Measurements from ENCODE around the gene FBXL2.

FBXL2 gene

GRCh38 chr3:33383951-33384350 is 106.7 kb downstream of the FBXL2 start:
- TF ChIP-seq CTCF (IDR thresholded peaks at IDR 0.05; ENCODE audit: low read depth, low read length), result no peak

GRCh38 chr3:33385423-33385822 is 108.2 kb downstream of the FBXL2 start:
- TF ChIP-seq CTCF (IDR thresholded peaks at IDR 0.05; ENCODE audit: low read depth, low read length), result no peak
- no peak overlapping the region for H3K4me3 ChIP-seq (ENCODE audit: low read depth, low read length)

More at GRCh38 chr3:33383951-33384350, 106.7 kb downstream of the FBXL2 start:
- H3K4me3 ChIP-seq (ENCODE audit: low read depth, low read length), result no peak overlapping the region

- no peak overlapping the region for H3K4me3 ChIP-seq (ENCODE audit: low read depth, low read length)
Measured at GRCh38 chr3:33386631-33387030, 109.4 kb downstream of the FBXL2 start.

GRCh38 chr3:33388374-33389100 is 111.3 kb downstream of the FBXL2 start:
- no peak for TF ChIP-seq CTCF (IDR thresholded peaks at IDR 0.05; ENCODE audit: low read depth, low read length)
- no peak overlapping the region for H3K4me3 ChIP-seq (ENCODE audit: low read depth, low read length)

More at GRCh38 chr3:33386631-33387030, 109.4 kb downstream of the FBXL2 start:
- TF ChIP-seq CTCF (IDR thresholded peaks at IDR 0.05; ENCODE audit: low read depth, low read length), result no peak

- TF ChIP-seq CTCF (IDR thresholded peaks at IDR 0.05; ENCODE audit: low read depth, low read length), result no peak
- no peak overlapping the region for H3K4me3 ChIP-seq (ENCODE audit: low read depth, low read length)
Measured at GRCh38 chr3:33389908-33390307, 112.7 kb downstream of the FBXL2 start.

- no peak overlapping the region for H3K4me3 ChIP-seq (ENCODE audit: low read depth, low read length)
- no peak for TF ChIP-seq CTCF (IDR thresholded peaks at IDR 0.05; ENCODE audit: low read depth, low read length)
Measured at GRCh38 chr3:33391255-33391995, 114.2 kb downstream of the FBXL2 start.

GRCh38 chr3:33392144-33392543 is 114.9 kb downstream of the FBXL2 start:
- no peak for TF ChIP-seq CTCF (IDR thresholded peaks at IDR 0.05; ENCODE audit: low read depth, low read length)
- no peak overlapping the region for H3K4me3 ChIP-seq (ENCODE audit: low read depth, low read length)

Measured in WI38 (cell line).